Activated T-cell treated with anti-CD3 and anti-CD28 coated beads for 48 hours (primary cell): ENCODE data around the gene PPM1A.

ENCODE experiments used
- DNase-seq: peaks from one replicate; pipeline ENCODE4 v3.0.0-alpha.2; 2020; ENCODE audit warnings: low read depth

The PPM1A gene

DNA sequence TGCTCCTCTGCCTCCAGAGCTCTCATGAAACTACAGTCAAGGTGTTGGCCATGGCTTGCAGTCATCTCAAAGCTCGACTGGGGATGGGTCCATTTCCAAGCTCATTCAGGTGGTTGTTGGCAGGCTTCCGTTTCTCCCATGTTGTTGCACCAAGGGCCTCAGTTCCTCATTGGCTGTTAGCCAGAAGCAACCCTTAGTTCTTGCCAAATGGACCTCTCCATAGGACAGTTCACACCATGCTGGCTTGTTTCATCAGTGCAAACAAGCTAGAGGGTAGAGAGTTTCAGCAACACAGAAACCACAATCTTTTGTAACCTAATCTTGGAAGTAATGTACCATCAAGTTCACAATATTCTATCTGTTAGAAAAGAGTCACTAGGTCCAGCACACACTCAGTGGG, 22.7 kb upstream of the PPM1A start:
- DNase-seq: no peak

- DNase-seq: no peak
These were observed 21.7 kb upstream of the PPM1A start for GRCh38 chr14:60227291-60227690.

DNA sequence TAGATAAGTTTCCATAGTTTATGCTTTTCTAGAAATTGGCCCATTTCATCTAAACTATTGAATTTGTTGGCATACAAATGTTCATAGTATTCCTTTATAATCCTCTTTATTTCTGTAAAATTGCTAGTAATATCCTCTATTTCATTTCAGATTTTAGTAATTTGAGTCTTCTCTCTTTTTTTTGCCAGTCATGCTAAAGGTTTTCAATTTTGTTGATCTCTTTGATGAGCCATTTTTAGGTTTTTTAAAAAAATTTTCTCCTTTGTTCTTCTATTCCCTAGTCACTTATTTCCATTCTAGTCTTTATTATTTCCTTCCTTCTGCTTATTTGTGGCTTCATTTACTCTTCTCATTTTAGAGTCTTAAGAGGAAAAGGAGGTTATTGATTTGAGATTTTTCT, 19.4 kb upstream of the PPM1A start:
- DNase-seq: no peak

GRCh38 chr14:60232185-60232584, 16.8 kb upstream of the PPM1A start:
- no peak for DNase-seq

DNA sequence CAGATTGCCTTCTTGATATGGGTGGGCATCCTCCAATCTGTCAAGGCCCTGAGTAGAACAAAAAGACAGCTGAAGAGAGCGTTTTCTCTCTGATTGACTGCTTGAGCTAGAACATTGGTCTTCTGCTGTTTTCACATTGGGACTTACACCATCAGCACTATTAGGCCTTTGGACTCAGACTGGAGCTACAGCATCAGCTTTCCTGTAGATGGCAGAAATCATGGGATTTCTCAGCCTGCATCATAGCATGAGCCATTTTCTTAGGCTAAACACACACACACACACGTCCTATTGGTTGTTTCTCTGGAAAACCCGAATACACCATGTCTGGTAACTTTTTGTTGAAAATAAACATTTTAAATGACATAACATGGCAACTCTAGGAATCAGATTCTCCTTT, 15.8 kb upstream of the PPM1A start:
- no peak for DNase-seq

DNA sequence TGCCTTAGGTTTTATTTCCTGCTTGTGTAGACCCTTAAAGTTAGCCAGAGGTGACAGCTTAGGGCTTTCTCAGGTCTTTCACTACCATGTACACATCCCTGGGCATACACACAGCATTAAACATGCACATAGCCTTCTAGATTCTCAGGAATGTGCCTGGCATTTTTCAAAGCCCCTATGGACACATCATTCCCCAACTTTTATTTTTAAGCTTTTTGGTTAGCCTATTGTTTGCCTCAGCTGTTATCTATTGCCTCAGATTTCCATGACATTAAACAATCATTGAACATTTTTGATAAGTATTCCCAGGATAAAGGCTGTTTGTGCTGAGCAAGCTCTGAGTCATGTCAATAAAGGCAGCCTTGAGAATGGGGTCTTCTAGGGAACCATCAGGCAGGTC, 15.1 kb upstream of the PPM1A start:
- DNase-seq: no peak

- DNase-seq: no peak
These were observed 13.6 kb upstream of the PPM1A start for GRCh38 chr14:60235440-60235839.

DNA sequence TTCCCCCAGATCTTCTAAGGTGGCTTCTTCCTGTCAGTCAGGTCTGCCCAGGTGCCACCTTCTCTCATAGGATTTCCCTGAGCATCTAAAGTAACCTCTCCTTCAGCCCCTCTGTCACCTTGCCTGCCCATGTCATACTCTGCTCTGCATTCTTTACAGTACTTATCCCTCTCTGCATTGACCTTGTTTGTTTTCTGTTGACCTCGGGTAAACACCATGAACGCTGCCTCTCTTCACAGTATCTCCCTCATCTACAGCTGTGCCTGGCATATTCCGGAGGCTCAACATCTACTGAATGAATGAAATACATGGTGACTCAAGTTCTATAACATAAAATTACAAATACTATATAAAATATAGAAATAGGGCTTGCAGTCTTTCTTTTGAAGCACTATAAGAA, 10.1 kb upstream of the PPM1A start:
- no peak for DNase-seq

DNA sequence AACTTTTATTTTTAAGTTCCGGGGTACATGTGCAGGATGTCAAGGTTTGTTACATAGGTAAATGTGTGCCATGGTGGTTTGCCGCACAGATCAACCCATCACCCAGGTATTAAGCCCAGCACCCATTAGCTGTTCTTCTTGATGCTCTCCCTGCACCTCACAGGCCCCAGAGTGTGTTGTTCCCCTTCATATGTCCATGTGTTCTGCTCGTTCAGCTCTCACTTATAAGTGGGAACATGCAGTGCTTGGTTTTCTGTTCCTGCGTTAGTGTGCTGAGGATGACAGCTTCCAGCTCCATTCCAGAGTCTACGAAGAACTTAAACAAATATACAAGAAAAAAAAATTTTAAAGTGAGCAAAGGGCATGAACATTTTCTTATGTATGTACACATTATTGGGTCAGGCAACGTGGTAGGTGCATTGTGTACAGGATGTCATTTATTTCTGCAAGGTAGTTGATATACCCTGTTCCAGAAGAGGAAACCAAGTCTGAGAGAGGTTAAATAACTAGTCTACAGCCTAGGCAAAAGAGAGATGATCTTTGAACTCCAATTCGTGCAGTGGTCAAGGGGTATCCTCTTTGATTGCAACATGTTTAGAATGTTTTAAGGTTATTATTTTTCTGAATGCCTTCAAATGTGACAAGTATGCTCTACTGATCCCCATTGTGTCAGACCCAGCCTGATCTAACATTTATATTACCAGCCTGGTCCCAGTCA, 8.7 kb upstream of the PPM1A start:
- no peak for DNase-seq

DNA sequence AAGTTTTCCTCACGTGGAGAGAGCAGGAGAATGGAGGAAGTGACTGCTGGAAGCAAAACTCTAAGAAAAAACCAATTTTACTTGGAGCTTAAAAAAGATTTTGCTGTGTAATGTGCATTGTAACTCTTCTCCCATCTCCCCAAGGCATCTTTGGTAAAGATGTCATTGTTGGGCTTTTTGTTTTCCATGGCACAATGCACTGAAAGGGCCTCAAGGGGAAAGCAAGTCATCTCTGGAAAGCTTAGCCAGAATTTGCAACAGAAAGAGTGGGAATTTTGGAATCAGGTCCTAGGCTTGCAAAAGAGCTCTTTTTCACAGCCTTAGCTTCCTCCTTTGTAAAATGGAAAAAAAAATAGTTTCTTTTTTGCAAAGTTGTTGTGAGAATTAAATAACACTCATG, 7.9 kb upstream of the PPM1A start:
- DNase-seq: no peak

- no peak for DNase-seq
These were observed 6.6 kb upstream of the PPM1A start for GRCh38 chr14:60242429-60242828.

DNA sequence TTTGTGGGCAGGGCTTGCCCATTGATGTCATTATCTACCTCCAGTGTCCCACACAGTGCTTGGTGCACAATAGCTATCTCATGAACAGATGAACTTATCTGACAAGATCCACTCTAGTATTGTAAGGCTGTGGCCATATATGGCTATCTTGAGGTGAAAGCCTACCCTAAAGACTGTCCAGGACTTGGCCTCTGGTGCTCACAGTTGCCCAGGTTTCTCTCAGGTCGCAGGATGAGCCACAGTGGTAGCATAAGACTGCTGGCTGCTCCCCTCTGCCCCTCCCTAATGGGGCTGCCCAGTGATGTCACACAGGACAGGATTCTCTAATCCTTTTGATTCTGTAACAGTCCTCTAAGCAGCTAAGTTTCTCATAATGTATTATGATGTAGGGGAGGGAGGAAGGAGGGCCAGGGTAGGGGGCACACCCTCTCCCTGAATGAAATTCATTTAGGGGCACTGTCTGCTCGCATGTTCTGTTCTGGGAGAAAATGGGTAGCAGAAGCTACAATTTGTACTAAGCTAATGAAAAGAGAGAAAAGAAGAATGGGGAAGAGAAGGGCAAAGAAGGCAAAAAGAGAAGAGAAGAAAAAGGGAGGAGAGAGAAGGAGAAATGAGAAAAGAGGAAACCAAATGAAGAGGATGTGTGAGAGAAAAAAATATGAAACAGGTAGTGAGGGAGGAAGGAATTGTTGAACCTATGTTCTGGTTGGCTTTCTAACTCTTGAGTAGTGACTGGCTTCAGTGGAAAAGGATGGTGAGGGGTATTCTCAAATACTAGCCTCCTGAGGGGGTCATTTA, 3.4 kb upstream of the PPM1A start:
- DNase-seq: no peak

- peak; percentile 76 for DNase-seq
These were observed 876 bp upstream of the PPM1A start for GRCh38 chr14:60247994-60248696.

DNA sequence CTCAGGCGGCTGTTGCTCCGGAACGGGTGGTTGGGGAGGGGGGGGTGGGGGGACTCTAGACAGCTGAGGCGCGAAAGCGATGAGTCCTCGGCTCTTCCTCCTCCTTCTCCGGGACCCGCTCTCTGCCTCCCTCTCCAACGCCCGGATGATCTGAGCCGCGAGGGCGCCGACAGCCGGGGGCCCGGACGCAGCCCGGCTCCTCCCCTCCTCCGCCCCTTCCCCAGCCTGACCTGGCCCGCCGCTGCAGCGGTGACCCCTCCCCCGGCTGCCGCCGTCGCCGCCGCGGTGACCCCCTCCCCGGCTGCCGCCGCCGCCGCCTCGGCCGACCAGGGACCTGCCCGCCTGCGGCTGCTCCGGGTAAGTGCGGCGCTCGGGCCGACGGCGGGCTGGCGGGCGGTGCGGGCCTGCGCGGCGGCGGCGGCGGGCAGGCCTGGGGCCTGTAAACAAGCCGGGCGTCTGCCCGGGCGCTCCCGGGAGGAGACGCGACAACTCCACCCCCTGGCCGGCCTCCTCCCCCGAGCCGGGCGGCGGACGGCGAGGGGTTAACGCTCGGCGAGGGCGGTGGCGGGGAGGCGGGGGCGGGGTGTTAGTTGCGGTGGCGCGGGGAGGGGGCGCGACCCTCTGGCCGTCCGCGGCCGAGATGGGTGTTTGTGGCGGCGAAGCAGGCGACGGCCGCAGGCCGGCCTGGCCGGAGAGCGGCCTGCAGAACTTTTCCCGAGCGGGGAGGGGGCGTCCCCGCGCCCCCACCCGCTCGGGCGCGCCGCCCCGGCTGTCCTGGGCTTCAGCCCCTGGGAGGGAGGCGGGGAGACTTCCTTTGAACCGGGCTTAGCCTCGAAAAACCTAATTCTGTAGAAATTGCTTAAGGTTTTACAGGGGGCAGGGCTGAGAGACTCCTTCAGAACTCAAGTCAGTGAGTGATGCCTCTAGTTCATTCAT, 568 bp downstream of the PPM1A start:
- peak; percentile 56 for DNase-seq

DNA sequence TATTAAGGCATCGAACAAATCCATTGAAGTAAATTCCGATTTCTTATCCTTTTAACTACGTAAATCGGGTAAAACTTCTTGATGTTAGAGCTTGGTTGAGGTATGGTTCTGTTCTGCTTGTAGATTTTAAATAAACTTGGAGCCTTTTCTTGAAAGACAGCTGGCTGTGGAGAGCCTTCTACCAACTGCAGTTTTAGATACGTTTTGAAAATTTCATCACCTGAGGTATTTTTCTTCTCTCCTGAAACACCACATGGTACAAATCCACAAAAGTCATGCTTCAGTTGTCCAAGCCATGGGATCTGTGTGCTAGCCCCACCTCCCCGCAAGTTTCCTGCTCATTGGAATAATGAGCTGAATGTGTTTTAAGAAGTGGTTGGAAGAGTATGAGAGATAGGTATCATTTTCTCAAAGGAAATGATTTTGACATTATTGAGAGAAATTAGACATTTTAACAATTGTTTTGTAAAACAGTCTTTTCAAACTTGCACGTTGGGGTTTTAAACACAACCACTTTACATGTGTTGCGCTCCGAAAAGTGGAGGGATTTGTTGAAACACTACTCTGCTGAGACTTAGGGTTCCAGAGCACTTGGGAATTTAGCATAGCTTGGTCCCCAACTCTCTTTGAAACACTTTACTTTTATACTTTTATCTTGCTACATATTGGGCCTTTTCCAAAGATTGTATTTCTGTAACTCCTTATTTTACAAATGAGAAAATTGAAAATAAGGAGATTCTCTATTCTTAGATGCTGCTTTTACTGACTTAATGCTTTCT, 1.4 kb downstream of the PPM1A start:
- no peak for DNase-seq

- no peak for DNase-seq
These were observed 2.9 kb downstream of the PPM1A start for GRCh38 chr14:60251877-60252276.

DNA sequence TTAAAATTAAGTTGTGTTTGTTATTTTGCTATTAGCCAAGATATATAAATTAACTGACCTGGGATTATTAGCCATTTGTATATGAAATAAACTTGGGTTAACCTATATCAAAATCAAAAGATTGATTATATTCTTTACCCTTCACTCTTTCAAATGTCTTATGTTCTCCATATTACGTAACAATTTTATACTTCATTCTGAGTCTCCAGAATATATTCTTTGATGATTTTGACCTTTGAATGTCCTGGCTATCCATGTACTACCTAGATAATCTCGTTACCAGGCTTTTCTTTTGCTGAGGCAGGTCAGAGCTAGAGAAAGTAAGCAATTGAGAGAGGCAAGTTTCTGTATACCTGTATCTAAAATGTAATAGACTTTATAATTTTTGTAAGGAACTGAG, 3.6 kb downstream of the PPM1A start:
- no peak for DNase-seq

DNA sequence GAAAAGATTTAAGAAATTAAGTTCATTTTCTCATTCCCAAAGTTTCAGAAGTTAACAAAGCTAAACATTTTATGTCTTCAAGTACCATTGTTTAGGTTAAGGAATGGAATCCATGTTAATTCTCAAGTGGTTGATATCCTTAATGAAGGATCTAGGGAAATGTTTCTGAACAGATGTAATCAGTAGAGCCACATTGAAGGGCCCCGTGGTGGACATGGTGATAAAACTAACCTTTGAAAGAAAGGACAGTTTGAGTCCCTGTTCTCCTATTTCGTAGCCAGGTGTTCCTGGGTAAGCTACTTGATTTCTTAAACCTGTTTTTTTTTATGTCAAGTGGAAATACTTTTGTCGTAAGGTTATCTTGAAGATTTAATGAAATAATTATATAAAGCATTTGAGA, 4.6 kb downstream of the PPM1A start:
- DNase-seq: no peak

GRCh38 chr14:60254176-60254575, 5.2 kb downstream of the PPM1A start:
- no peak for DNase-seq

GRCh38 chr14:60257865-60258264, 8.8 kb downstream of the PPM1A start:
- no peak for DNase-seq

GRCh38 chr14:60265163-60265562, 16.1 kb downstream of the PPM1A start:
- DNase-seq: no peak
